ENCODE results near the gene MIEF1.

Gene MIEF1

GRCh38 chr22:39563571-39564428 is 61.7 kb downstream of the MIEF1 start:
- no peak for DNase-seq

- no peak for DNase-seq
Measured at GRCh38 chr22:39565414-39565944, 63.4 kb downstream of the MIEF1 start.

GRCh38 chr22:39567135-39567946 is 65.3 kb downstream of the MIEF1 start:
- no peak for DNase-seq

All from NCI-H1694 treated with DMSO at 0.1 percent for 48 hours (cell line).